ENCODE measurements around the gene PLPPR1.
"Not testable (repeated sequence)": the region's sequence is repeated elsewhere in the genome, so short reads cannot be mapped to it uniquely, and the experiment has no call there.

The PLPPR1 gene

GRCh38 chr9:101029315-101030085 is 973 bp downstream of the PLPPR1 start:
- no peak for TF ChIP-seq CTCF (conservative IDR thresholded peaks at IDR 0.05; ENCODE audit: low read depth, low read length)
- H3K4me3 ChIP-seq (ENCODE audit: low read length), result peak overlapping the region; percentile 64
- no peak for DNase-seq (ENCODE audit: low read depth)

GRCh38 chr9:101030086-101030391 is 1.5 kb downstream of the PLPPR1 start:
- no peak for DNase-seq (ENCODE audit: low read depth)
- no peak overlapping the region for H3K4me3 ChIP-seq (ENCODE audit: low read length)
- TF ChIP-seq CTCF (conservative IDR thresholded peaks at IDR 0.05; ENCODE audit: low read depth, low read length), result no peak

DNA sequence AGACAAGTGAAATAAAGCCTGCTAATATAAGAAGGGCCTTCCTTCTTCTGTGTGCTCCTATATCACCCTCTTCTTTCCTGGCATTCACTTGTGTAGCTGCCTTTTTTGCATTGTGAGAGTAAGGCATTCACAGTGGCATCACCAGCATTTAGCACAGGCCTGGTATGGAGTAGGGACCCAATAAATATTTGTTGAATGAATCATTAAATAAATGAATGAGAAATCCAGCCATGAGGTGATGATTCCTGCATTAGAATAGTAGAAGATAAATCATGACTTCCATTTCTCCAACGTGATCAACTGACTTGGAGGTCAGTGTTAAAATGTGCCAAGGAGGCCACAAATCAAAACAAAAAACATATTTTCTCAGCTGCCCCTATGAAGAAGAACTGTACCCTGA is 3.9 kb downstream of the PLPPR1 start:
- DNase-seq (ENCODE audit: low read depth), result no peak
- TF ChIP-seq CTCF (conservative IDR thresholded peaks at IDR 0.05; ENCODE audit: low read depth, low read length), result no peak
- H3K4me3 ChIP-seq (ENCODE audit: low read length), result no peak overlapping the region

- TF ChIP-seq CTCF (conservative IDR thresholded peaks at IDR 0.05; ENCODE audit: low read depth, low read length), result no peak
- no peak overlapping the region for H3K4me3 ChIP-seq (ENCODE audit: low read length)
- DNase-seq (ENCODE audit: low read depth), result no peak
Measured at GRCh38 chr9:101034222-101034621, 5.7 kb downstream of the PLPPR1 start.

GRCh38 chr9:101035098-101035497 is 6.6 kb downstream of the PLPPR1 start:
- no peak for TF ChIP-seq CTCF (conservative IDR thresholded peaks at IDR 0.05; ENCODE audit: low read depth, low read length)
- DNase-seq (ENCODE audit: low read depth), result no peak
- H3K4me3 ChIP-seq (ENCODE audit: low read length), result no peak overlapping the region

- no peak for DNase-seq (ENCODE audit: low read depth)
- no peak for TF ChIP-seq CTCF (conservative IDR thresholded peaks at IDR 0.05; ENCODE audit: low read depth, low read length)
- H3K4me3 ChIP-seq (ENCODE audit: low read length), result no peak overlapping the region
Measured at GRCh38 chr9:101037430-101037829, 8.9 kb downstream of the PLPPR1 start.

GRCh38 chr9:101038488-101038887 is 10.0 kb downstream of the PLPPR1 start:
- no peak overlapping the region for H3K4me3 ChIP-seq (ENCODE audit: low read length)
- no peak for DNase-seq (ENCODE audit: low read depth)
- TF ChIP-seq CTCF (conservative IDR thresholded peaks at IDR 0.05; ENCODE audit: low read depth, low read length), result no peak

GRCh38 chr9:101039581-101039980 is 11.1 kb downstream of the PLPPR1 start:
- not testable (repeated sequence) for DNase-seq (ENCODE audit: low read depth); H3K4me3 ChIP-seq (ENCODE audit: low read length)
